HG02870 (cell line): ENCODE data around the gene HIVEP3.

Experiments
- ATAC-seq: cut with Tn5 transposase; IDR thresholded peaks from one replicate; pipeline ENCODE4 v1.9.1; 2021; ENCODE audit warnings: mild to moderate bottlenecking, moderate library complexity; ENCODE audit not compliant: unreplicated experiment

The HIVEP3 gene

DNA sequence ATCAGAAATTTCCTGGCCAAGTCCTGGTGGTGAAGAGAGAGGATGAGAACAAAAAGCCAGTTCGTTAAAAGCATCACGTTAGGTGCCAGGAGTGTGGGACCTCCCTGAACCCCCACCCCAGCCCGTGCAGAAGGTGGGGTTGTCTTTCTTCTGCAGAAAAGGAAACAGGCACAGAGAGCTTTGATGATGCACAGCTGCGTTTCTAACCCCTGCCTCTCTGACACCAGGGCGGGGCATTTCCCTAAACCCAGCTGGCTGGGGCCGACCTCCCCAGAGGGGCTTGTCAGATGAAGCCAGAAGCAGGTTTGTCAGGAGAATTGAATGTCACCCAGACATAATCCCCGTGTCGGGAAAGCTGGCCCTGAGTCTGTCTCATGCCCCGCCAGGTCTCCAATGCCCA is 244.9 kb downstream of the HIVEP3 start:
- ATAC-seq: no peak

DNA sequence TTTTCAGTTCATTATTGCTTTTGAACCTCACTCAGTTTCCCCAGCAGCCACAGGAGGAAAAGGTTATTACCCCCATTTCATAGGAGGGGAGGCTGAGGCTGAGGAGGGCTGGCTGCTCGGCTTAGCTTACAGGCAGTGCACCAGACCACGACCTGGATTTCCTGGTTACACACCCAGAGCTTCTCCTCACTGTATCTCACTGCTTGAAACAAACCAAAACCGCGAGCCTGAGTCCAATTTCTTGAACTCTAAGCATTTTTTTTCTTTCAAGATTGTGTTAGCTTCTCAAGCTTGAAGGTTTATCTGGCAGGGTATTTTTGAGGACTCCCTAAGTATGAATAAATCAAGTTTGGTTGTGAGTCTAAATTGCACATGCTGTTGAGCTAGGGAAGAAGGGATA is 245.3 kb downstream of the HIVEP3 start:
- peak; percentile 59 for ATAC-seq

DNA sequence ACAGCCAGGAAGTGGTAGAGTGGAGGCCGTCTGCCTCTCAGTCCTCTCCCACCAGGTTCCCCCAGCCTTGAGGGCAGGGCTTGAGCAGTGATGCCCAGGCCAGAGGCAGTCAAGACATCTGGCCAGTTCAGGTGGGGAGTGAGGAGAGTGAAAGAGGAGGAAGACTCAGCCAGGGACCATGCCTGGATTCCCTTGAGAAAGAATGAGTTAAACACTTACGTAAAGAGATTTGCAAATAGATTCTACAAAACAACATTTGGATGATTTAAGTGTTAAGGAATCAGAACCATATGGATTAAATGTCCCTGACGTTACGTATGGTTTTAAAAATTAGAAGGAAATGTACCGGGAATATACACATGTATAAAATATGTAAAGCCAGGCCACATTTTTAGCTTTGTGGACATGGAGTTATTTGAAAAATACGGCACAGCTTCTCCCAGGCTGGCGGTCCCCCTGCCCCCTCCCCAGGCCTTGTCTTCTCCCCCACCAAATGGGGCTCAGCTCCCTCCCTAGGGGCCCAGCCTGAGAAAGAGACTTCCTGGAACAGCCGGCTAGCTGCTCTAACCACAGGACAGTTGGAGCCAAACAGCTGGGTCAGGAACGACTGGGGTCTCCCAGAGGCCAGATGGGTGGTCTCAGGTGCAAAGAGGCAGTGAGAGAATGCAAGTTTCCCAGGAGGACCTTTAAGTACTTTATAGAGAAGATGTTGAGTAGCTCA is 245.9 kb downstream of the HIVEP3 start:
- no peak for ATAC-seq

DNA sequence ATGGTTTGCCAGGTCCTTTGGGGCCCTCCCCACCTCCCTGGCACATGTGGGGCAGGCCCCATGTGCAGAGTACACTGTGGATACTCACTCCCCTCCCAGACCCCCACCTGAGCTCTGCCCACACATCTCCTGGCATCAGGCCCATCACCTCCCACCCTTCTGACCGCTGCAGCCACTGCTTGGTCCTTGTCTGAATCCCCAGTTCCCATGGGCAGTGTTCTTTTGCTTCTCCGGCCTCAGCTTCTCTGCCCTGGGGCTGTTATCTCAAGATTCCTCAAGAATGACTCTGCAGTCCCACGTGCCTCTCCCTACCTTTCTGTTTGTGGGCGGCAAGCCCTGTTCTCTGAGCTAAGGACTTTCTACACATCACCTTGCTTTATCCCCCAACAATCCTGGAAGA is 246.5 kb downstream of the HIVEP3 start:
- ATAC-seq: no peak

DNA sequence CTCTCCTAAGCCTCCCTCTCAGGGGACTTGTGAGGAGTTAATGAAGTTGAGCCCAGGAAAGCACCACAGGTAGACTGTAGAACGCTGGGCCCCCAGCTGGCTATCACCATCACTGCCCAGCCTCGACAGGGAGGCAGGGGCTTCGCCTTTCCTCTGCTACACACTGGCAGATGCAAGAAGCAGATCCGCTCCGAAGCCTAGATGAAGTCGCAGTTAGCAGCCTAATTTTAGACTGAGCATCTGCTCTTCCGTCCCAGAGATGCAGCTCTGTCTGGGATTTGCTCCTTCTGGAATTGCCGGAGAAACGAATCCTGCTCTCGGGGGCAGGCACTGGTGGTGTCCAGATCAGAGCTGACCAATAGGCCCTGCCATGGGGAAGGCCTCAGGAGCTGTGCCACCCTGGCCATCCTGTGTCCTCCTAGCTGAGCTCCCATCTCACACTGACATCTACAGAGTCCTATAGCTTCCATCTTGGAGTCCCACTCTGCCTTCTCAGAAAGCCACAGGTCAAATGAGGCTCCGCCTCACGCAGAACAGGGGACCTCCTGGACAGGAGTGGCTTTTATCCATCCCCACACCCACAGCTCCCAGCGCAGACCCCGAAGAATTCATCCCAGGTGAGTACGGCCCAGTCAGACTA is 247.5 kb downstream of the HIVEP3 start:
- ATAC-seq: no peak

DNA sequence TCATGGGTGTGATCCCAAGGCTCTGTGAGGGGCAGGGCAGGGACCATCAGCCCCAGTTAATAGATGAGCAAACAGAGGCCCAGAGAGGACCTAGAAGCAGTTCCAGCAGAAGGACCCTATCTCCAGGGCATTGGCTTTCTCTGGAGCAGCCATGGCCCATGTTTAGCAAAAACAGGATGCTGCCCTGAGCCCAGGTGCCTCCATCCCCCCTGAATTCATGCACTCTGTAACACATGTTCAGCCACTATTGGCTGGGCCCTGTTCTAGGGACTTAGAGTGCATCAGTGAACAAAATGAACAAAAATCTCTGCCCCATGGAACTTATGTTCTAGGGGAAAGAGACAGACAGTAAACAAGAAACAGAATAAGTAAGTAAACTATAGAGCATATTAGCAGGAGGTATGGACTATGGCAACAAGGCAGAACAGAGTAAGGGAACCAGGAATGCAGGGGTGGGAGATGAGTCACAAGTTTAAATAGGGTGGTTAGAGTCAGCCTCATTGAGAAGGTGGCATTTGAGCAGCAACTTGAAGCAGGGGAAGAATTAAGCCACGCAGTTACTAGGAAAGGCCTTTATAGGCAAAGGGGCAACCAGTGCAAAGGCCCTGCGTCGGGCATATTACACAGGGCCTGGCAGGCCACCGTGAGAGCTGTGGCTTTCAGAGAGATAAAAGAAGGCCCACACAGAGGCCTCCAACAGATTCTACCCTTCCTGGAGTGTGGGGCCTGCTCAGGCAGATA is 248.3 kb downstream of the HIVEP3 start:
- ATAC-seq: no peak

DNA sequence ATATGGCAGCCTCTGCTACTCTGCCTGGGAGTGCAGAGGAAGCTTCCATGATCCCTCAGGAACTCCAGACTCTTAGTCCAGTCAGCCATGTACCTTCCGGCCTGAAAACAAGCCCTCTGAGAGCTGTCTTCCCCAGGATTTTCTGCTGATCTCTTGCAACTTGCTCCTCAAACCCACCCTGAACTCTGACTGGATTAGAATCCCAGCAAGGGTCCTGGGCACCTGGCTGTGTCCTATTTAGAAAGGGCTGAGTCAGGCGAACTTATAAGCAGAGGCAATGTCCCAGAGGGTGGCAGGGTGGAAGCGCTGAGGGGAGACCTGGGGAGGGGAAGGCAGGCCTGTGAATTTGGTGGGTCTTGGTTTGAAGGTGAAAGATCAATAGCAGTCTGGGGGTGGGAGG is 249.8 kb downstream of the HIVEP3 start:
- no peak for ATAC-seq

DNA sequence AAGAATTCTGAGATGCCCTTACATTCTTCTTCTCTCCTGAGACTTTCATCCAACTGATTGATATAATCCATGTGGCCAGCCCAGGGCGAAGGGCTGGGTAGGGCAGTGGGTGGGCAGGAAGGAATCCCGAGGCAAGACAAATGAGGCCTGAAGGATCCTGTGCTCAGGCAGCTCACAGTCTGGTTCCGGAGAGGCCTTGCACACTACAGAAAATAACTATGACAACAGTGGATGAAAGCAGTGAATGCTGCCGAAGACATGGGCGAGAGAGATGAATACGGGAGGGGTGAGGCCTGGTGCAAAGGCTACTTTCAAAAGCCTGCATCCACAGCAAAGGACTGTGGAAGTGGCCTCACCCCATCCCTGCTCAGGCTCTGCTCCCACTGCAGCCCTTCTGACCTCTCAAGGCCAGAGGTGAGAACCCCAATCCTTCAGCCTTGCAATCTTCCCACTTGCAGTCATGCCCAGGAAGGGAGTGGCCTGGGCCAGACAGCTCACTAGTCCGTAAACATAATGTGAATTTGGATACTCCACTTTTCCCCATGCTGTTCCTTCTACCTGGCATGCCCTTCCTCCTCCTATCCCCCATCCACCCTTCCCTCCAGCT is 250.6 kb downstream of the HIVEP3 start:
- ATAC-seq: no peak

DNA sequence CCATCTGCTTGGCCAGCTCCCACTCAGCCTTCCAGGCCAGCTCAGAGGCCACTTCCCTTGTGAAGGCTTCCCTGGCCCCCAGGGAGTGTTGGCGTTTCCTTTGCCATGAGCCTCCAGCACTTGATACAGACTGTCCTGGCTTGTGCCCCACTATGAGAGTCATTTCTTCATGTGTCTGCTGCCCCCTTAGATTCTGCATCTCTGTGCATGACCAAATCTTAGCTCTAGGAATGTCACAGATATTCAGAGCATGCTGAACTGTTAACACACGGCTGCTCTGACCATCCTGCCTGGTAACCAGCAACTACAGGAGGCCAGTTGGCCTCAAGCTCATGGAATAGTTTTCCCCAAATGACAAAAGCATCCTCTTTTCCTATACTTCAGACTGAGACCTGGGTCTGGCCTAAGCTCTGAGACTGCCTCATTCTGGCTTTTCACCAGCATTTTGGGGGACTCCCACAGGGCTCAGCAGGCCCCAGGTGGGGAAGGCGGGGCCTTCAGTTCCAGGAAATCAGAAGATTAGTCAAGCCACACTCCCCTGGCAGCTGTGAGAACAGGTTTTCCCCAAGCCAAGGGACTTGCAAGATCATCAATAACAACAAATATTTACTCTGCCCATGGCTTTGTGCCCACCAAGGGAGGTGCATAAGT is 251.6 kb downstream of the HIVEP3 start:
- ATAC-seq: peak; percentile 70

DNA sequence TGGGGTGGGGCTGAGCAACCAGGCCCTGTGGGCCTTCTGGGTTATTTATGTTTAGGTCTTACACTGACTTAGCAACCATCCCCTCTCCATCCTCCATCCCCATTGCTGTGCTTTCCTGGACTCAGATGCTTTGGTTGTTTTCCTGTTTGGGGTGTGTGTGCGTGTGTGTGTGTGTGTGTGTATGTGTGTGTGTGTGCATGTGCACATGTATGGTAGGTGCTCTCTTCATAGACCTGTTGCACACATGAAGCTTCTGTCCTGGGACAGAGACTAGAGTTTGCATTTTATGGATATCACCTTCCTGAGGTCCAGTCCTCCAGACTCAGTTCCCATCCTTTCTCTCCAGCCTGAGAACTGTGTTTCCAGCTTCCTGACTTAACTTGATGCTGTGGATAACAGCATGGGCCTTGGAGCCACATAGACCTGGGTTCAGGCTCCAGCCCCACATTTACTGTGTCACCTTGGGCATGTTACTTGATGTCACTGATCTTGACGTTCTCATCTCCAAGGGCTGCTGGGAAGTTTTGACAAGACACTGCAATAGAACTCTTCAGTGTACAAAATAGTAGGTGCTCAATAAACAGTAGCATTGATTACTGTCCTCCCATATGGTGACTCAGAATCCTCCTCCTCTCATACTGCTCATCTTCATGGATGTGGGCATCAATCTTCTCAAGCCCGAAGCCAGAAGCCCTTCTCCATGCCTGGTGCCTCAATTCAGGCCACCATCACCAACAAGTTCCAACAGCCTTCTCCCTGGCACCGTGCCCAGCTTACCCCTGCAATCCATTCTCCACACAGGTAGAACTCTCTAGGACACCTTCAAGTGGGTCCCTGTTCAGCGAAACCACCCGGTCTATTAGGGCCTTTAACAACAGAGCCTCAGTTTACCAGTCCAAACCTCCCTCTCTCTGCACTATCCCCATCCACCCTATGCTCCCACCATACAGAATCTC is 252.5 kb downstream of the HIVEP3 start:
- no peak for ATAC-seq

DNA sequence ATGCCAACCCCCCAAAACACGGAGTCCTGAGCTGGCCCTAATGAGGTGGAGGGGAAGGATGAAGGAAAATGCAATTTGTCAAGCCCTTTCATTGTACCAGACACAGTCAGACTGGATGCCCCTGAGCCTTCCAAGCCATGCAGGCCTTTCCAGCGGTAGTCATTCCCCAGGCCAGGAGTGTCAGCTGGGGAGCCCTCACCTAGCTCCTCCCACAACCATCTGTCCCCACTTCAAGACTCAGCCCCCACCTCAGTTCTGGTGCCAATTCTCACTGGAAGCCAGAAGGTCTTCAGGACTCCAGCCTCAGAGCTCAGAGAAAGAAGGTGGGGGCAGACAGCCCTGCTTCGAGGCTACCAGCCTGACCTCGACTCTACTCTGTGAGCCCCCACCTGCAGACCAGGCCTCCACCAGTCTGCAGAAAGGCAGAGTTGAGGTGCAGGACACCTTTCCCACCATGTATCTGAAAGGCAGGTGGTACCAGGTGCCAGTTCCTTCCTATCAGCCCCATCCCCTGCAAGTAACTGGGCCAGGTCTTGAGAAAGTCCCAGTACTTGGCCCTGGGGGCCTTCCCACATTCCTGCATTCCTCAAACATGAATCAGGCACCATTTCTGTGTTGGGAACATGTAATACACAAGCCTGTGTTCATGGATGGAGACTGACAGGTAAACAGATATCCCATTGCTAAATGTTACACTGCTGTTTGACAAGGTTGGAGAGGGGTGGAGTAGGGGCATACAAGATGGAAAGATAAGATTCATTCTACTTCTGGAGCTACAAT is 253.7 kb downstream of the HIVEP3 start:
- ATAC-seq: no peak

DNA sequence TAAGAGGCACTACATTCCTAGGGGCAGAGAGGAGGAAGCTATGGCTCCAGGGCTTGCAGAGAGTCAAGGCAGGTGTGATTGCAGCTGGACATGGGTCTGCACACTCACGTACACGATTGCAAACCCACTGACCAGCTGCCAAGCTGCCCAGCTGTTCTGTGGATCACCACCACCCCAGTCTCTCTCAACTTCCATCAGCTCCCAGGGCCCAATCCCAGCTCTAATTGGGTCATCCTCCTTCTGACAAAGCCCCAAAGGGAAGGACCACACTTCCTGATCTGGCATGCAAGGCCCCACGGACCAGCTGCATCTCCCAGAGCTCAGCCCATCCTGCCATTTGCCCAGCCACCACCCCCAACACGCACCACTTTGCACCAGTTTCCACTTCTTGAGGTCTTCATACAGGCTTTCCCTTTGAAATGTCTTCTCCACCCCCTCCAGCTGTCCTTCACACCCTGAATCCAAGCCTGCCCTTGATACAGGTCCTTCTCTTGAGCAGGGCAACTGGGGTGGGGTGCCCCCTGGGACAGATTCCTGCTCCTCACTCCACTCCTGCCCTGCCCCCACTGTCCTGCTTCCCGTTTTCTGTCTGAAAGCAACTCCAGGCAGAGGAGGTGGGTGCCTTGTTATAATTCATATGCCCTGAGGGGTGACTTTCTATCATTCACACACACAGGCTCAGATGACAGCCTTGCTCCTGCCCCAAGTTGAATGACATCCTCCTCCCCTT is 254.9 kb downstream of the HIVEP3 start:
- ATAC-seq: no peak

DNA sequence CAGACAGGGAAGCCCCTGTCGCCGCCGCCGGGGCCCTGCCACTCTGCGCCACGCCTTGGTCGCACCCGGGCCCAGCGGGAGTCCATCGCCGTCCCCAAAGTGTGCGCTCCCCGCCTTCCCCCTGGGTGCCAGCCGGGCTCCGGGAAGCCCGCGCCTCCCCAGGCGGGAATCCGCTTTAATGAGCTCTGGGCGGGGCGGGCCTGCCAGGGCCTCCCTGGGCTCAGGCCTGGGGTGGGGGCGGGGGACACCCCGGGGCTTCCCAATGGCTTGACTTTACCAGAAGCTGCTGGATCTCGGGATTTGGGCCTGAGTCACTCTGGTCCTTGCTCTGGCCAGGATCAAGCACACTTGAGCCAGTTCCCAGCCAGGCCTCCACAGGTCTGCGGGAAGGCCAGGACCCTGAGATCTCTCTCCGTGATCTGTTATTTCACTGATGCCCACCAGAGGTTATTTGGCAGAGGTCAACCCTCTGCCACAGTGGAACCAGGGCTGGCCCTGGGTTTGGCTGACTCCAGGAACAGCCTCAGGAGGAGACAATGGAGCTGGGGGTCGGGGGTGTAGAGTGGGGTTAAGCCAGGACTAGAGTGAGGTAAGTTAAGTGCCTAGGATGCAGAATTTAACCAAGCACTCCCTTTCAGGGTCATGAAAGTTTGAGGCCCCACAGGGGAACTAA is 255.8 kb downstream of the HIVEP3 start:
- ATAC-seq: no peak

DNA sequence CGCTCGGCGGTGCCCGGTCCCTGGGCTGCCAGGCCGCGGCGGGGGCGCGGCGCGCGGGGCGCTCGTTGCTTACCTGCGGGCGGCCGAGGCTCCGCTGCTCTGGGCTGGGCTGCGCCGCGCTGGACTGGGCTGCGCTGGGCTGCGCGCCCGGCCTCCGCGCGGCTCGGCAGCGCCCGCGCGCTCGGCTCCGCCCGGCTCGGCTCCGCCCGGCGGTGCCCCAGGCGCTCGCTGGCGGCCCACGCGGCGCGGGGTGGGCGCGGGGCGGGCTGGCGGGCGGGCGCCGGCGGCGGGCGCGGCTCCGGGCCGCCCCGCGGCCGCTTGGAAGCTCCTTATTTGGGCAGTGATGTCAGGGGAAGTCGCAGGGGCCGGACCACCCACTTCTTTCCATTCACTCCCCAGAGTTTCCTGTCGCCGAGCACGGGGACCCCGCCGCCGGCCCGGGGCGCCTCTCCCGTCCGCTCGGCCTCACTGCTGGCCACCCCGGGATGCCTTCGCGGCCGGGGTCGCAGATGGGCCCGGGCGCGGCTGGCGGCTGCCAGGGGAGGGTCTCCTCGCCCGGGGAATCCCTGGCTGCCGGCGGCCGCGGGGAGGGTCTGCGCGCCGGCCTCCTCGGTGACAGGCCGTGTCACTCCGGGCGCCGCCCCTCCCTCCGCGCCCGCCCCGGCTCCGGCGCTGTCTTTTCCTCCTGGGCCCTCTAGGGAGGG is 256.5 kb downstream of the HIVEP3 start:
- ATAC-seq: peak; percentile 57

DNA sequence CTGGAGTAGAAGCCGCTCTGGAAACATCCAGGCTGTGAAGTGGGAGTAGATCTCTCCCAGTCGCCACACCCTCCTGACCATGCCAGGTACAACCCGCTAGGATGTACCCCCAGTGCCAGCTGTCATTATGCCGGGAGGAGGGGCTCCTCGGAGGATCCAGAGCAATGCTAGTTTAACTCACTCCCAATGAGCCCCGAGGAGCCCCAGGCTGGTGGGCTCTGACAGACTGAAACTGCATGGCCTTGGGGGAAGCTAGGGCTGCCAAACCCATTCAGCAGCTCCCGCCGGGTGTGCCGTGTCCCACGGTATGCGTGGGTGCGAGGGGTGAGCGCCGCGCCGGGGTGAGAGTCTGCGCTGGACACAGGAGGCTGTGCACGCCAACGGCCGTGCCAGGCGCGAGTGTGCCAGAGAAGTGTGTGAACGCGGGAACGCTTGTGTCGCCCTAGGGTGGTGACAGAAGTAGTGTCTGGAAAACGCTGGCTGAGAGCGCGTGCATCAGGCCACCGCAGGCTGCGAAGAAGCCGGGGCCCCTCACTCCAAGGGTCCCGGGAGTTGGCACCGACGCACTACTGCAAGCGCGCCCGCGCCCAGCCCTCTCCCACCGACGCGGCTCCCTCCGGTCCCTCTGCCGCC is 257.2 kb downstream of the HIVEP3 start:
- peak; percentile 11 for ATAC-seq

DNA sequence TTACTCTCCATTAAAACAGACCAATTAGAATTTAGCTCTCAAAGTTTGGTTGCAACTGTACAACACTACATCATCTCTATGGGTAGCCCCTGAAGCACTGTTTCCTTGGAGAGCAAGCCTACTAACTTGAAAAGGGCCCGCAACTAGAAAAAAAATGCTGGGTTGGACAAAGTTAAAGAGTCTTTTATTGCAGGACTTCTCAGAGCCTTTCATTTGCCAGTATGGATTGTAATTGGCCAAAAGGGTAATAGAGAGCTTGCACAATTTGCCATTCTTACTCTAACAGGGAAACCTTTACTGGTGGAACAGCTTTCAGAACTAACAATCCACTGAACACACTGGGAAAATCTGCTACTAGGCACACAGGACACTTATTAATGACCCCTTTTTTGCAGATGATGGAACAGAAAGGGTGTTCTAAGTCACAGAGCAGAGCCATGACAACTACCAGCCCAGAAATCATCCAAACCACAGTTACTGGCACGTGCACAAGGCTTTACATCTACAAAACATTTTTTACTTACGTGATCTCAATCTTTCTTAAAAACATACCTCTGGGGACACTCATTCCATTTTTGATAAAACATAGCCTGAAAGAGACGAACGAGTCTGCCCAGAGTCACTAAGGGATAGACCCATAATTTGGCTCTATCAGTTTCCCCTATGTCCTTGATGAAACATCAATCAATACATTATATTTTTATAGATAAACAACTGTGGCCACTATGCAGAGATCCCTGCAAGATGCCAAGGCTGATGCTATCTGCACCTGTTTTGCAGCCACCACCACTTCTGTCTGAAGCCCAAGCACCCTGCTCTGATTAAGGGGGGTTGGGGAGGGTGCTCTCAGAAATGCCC is 257.9 kb downstream of the HIVEP3 start:
- ATAC-seq: no peak
